Measurements from ENCODE around the gene MTA2.
"Not testable (repeated sequence)": the region's sequence is repeated elsewhere in the genome, so short reads cannot be mapped to it uniquely, and the experiment has no call there.

Gene MTA2

GRCh38 chr11:62601372-62602140 lies at the start of gene MTA2:
Gene MTA2, minus strand, starts transcription at chr11:62601865. Its CDS starts 415 bp downstream, at chr11:62601450.
- H3K27me3 Mint-ChIP-seq = no peaks in the 10 kb centered on the region
- peaks cover 46 to 63% of the 10 kb centered on the region in 2 donors for H3K4me1 Mint-ChIP-seq
- peaks cover 73 to 79% of the 10 kb centered on the region in 2 donors for H3K36me3 Mint-ChIP-seq
- peak within 1 kb of the TSS; percentile 96 for H3K27ac Mint-ChIP-seq
- H3K9me3 Mint-ChIP-seq = peaks cover 2 to 3% of the 10 kb centered on the region in 2 donors
- ATAC-seq (replicated peaks) (peak; percentile 84 to 87), DNase-seq (peak; percentile 100)
- peak within 1 kb of the TSS; percentile 90 to 93 for H3K4me3 Mint-ChIP-seq

- not testable (repeated sequence) for DNase-seq; ATAC-seq (replicated peaks); H3K4me3 Mint-ChIP-seq; H3K27me3 Mint-ChIP-seq; H3K9me3 Mint-ChIP-seq
- Mint-ChIP-seq H3K27ac (peak overlapping the region; percentile 5), H3K36me3 (peaks cover 16 to 20% of the 10 kb centered on the region in 2 donors), H3K4me1 (peaks cover 17 to 53% of the 10 kb centered on the region in 2 donors)
Observed at GRCh38 chr11:62650283-62650682, 48.6 kb upstream of the MTA2 start.

- H3K9me3 Mint-ChIP-seq = no peaks in the 10 kb centered on the region
- H3K4me1 Mint-ChIP-seq = peaks cover 21 to 61% of the 10 kb centered on the region in 2 donors
- peaks cover 19 to 20% of the 10 kb centered on the region in 2 donors for H3K36me3 Mint-ChIP-seq
- H3K27me3 Mint-ChIP-seq = no peaks in the 10 kb centered on the region
- no peak for DNase-seq
- H3K4me3 Mint-ChIP-seq = no peak overlapping the region
- ATAC-seq (replicated peaks) = no peak
- H3K27ac Mint-ChIP-seq = peak overlapping the region; percentile 62
Observed at GRCh38 chr11:62649486-62649885, 47.8 kb upstream of the MTA2 start.

- H3K4me3 Mint-ChIP-seq = no peak overlapping the region
- H3K27ac Mint-ChIP-seq = peak overlapping the region; percentile 62
Observed at GRCh38 chr11:62648967-62649364, 47.3 kb upstream of the MTA2 start.

GRCh38 chr11:62648185-62648966 lies 46.7 kb upstream of the MTA2 start:
- Mint-ChIP-seq H3K36me3 (peaks cover 20 to 26% of the 10 kb centered on the region in 2 donors), H3K27ac (no peak overlapping the region), H3K9me3 (no peaks in the 10 kb centered on the region), H3K4me1 (peaks cover 21 to 57% of the 10 kb centered on the region in 2 donors), H3K27me3 (no peaks in the 10 kb centered on the region), H3K4me3 (no peak overlapping the region)
- DNase-seq (no peak), ATAC-seq (replicated peaks) (no peak)

More at GRCh38 chr11:62648967-62649364, 47.3 kb upstream of the MTA2 start:
- Mint-ChIP-seq H3K9me3 (no peaks in the 10 kb centered on the region), H3K27me3 (no peaks in the 10 kb centered on the region), H3K36me3 (peaks cover 20 to 25% of the 10 kb centered on the region in 2 donors), H3K4me1 (peaks cover 24 to 61% of the 10 kb centered on the region in 2 donors)
- no peak for ATAC-seq (replicated peaks)
- DNase-seq = no peak

- Mint-ChIP-seq H3K27ac (peak overlapping the region; percentile 62), H3K9me3 (no peaks in the 10 kb centered on the region), H3K27me3 (no peaks in the 10 kb centered on the region), H3K4me1 (peaks cover 20 to 54% of the 10 kb centered on the region in 2 donors), H3K4me3 (no peak overlapping the region), H3K36me3 (peaks cover 21 to 26% of the 10 kb centered on the region in 2 donors)
- no peak for ATAC-seq (replicated peaks)
- no peak for DNase-seq
Observed at GRCh38 chr11:62647609-62648005, 45.9 kb upstream of the MTA2 start.

- peaks cover 16 to 49% of the 10 kb centered on the region in 2 donors for H3K4me1 Mint-ChIP-seq
- peak overlapping the region; percentile 97 for H3K27ac Mint-ChIP-seq
- ATAC-seq (replicated peaks) (no peak), DNase-seq (no peak)
- peak overlapping the region; percentile 94 to 100 for H3K4me3 Mint-ChIP-seq
- peaks cover 22 to 23% of the 10 kb centered on the region in 2 donors for H3K36me3 Mint-ChIP-seq
- H3K27me3 Mint-ChIP-seq = no peaks in the 10 kb centered on the region
- H3K9me3 Mint-ChIP-seq = no peaks in the 10 kb centered on the region
Observed at GRCh38 chr11:62646825-62647608, 45.4 kb upstream of the MTA2 start.

GRCh38 chr11:62645946-62646824 lies 44.5 kb upstream of the MTA2 start, which contains the start of gene GANAB:
Gene GANAB, minus strand, starts transcription at chr11:62646613. Its CDS starts 14 bp downstream, at chr11:62646599.
- peak within 1 kb of the TSS; percentile 94 to 100 for H3K4me3 Mint-ChIP-seq
- no peaks in the 10 kb centered on the region for H3K27me3 Mint-ChIP-seq
- no peaks in the 10 kb centered on the region for H3K9me3 Mint-ChIP-seq
- ATAC-seq (replicated peaks) = peak; percentile 98 to 99
- peak; percentile 96 for DNase-seq
- H3K36me3 Mint-ChIP-seq = peaks cover 22 to 23% of the 10 kb centered on the region in 2 donors
- H3K4me1 Mint-ChIP-seq = peaks cover 16 to 52% of the 10 kb centered on the region in 2 donors
- peak within 1 kb of the TSS; percentile 97 for H3K27ac Mint-ChIP-seq

GRCh38 chr11:62645671-62645945 lies 43.9 kb upstream of the MTA2 start:
- peaks cover 16 to 52% of the 10 kb centered on the region in 2 donors for H3K4me1 Mint-ChIP-seq
- peaks cover 21 to 25% of the 10 kb centered on the region in 2 donors for H3K36me3 Mint-ChIP-seq
- no peak for DNase-seq
- H3K27ac Mint-ChIP-seq = peak overlapping the region; percentile 97
- no peaks in the 10 kb centered on the region for H3K9me3 Mint-ChIP-seq
- peak overlapping the region; percentile 94 to 100 for H3K4me3 Mint-ChIP-seq
- H3K27me3 Mint-ChIP-seq = no peaks in the 10 kb centered on the region
- peak; percentile 3 for ATAC-seq (replicated peaks)

GRCh38 chr11:62644220-62644619 lies 42.6 kb upstream of the MTA2 start:
- H3K27ac Mint-ChIP-seq = peak overlapping the region; percentile 42
- DNase-seq (no peak), ATAC-seq (replicated peaks) (no peak)
- peaks cover 20 to 52% of the 10 kb centered on the region in 2 donors for H3K4me1 Mint-ChIP-seq
- H3K27me3 Mint-ChIP-seq = no peaks in the 10 kb centered on the region
- H3K4me3 Mint-ChIP-seq = peak overlapping the region in 1 of 2 donors; percentile 25
- H3K36me3 Mint-ChIP-seq = peaks cover 22 to 28% of the 10 kb centered on the region in 2 donors
- no peaks in the 10 kb centered on the region for H3K9me3 Mint-ChIP-seq

- Mint-ChIP-seq H3K36me3 (peaks cover 61 to 69% of the 10 kb centered on the region in 2 donors), H3K4me3 (no peak overlapping the region), H3K27ac (no peak overlapping the region), H3K27me3 (no peaks in the 10 kb centered on the region), H3K4me1 (peaks cover 4 to 6% of the 10 kb centered on the region in 2 donors), H3K9me3 (no peaks in the 10 kb centered on the region)
- no peak for ATAC-seq (replicated peaks)
- no peak for DNase-seq
Observed at GRCh38 chr11:62632492-62632891, 30.8 kb upstream of the MTA2 start.

GRCh38 chr11:62627713-62628112 lies 26.0 kb upstream of the MTA2 start:
- peaks cover 46 to 68% of the 10 kb centered on the region in 2 donors for H3K36me3 Mint-ChIP-seq

GRCh38 chr11:62622476-62623089 lies 20.9 kb upstream of the MTA2 start:
- Mint-ChIP-seq H3K4me1 (peaks cover 6 to 32% of the 10 kb centered on the region in 2 donors), H3K36me3 (peaks cover 16 to 41% of the 10 kb centered on the region in 2 donors), H3K27ac (peak overlapping the region; percentile 98), H3K4me3 (peak overlapping the region; percentile 93 to 96), H3K27me3 (no peaks in the 10 kb centered on the region), H3K9me3 (no peaks in the 10 kb centered on the region)
- ATAC-seq (replicated peaks) (no peak), DNase-seq (no peak)

More at GRCh38 chr11:62627713-62628112, 26.0 kb upstream of the MTA2 start:
- ATAC-seq (replicated peaks) (no peak), DNase-seq (no peak)
- Mint-ChIP-seq H3K9me3 (no peaks in the 10 kb centered on the region), H3K4me1 (peaks cover 0 to 7% of the 10 kb centered on the region in 2 donors), H3K27me3 (no peaks in the 10 kb centered on the region), H3K27ac (peak overlapping the region; percentile 2), H3K4me3 (no peak overlapping the region)

Measured in stimulated activated naive B cell treated with anti-CD40 and anti-IgM and Interleukin-4, amounts not matched to agents 10 μg/mL and 1 μg/mL and 100 μg/mL, for 72 hours (primary cell).